Measurements from ENCODE around the gene CXADR.

- TF ChIP-seq POLR2AphosphoS5 (IDR thresholded peaks at IDR 0.05) (no peak), POLR2A (IDR thresholded peaks at IDR 0.05) (no peak)
These were observed 62.2 kb downstream of the CXADR start for GRCh38 chr21:17575076-17575475.

All from breast epithelium (tissue), 3 donors.